Measurements from ENCODE around the gene CCDC6.
"Not testable (repeated sequence)": the region's sequence is repeated elsewhere in the genome, so short reads cannot be mapped to it uniquely, and the experiment has no call there.

The CCDC6 gene

GRCh38 chr10:59906417-59907202 is at the start of gene CCDC6:
Gene CCDC6, minus strand, starts transcription at chr10:59906556. Its CDS starts 132 bp downstream, at chr10:59906424.
- DNase-seq, result peak; percentile 90

DNA sequence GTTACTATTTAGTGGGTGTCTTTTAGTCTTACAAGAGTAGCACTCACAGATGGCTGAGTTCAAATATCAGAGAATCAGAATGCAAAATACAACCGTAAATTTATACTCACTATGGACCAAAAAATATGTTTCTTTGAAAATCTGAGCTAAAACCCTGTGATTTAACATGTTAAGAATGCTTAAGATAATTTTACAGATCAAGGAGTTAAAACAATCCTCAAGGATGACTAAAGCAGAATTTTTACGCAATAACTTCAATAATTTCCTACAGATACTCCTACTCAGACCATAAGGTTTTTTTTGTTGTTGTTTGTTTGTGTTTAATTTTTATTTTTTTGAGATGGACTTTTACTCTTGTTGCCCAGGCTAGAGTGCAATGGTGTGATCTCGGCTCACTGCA is 47.9 kb upstream of the CCDC6 start:
- DNase-seq, result no peak

DNA sequence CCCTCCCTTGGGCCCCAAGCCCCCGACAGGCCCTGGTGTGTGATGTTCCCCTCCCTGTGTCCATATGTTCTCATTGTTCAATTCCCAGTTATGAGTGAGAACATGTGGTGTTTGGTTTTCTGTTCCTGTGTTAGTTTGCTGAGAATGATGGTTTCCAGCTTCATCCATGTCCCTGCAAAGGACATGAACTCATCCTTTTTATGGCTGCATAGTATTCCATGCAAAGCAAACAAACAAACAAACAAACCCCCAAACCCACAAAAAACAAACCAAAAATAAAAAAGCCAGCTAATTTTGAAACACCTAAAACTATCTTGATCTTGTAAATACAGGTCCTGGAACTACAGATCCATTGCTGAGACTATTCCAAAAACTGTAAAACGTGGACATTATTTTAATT is 47.4 kb upstream of the CCDC6 start:
- DNase-seq, result not testable (repeated sequence)

DNA sequence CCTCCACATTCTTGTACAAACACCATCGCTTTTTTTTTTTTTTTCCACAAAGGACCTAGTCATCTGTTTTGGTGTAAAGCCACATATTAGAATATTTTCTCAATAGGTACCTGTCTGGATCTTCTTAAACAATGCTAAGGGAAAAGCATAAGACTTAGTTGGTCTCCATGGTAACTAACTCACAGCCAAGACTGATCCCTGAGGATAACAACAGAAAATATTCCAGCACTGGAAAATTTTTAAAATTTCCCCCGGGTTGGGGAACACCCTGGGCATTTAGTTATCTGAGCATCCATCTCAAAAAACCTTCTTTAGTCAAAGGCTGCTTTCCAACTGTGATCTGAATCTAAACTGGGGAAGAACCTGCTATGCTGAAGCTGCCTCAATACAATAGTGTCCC is 43.7 kb upstream of the CCDC6 start:
- DNase-seq, result no peak

DNA sequence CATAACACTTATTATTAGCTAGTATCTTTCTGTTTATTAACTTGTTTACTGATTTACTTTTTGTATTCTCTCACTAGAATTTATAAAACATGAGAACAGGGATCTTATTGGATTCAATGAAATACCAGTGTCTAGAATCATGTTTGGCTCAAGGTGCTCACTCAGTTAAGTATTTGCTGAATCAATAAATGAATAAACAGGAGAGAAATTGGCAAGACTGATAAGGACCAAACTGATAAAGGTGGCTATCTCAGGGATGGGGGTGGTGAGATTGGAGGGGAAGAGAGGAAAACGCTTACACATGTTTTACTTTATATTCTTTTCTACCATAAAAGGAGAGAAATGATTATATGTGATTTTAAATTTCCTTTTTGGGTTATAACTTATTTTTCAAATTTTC is 43.3 kb upstream of the CCDC6 start:
- no peak for DNase-seq

DNA sequence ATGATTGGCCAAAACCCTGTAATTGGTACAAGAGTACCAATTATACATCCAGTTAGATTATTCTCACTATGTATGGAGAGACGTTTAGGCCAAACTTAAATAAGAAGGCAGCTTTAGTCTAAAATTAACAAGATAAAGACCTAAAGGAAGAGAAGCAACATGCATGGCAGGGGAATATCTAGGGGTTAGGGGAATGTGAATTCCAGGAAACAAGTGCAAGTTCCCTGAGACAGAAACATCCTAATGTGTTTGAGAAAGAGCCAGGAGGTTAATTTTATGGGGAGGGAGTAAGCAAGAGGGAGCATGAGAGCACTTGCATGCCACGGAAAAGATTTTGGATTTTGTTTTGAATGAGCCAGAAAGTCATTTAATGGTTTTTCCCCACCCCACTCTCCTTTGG is 39.6 kb upstream of the CCDC6 start:
- no peak for DNase-seq

GRCh38 chr10:59945590-59945989 is 39.2 kb upstream of the CCDC6 start:
- DNase-seq, result no peak

DNA sequence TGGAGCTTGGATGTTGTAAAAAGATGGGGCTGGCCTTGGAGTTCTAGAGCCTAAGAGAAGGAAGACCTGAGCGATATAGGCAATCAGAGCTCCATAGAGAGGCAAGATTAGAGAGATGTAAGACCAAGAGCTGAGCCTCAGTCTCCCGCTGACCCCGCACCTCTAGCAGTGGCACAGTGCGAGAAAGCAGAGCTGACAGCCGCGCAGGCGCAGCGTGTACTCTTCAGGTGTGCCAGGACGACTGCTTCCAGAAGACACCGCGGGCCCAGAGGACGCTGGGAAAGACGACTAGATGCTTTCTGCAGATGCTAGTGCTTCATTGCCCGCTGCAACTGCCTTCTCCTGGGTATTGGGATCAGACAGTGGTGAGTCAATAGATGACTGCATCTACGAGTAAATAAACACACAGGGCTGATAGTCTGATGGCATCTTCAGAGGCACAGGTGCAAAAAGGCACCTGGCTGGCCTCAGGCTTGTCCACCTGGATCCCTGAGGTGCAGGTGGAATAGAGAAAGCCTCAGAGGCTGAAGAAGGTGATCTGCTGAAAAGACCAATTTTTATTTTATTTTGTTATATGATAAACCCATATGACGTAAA is 38.1 kb upstream of the CCDC6 start:
- no peak for DNase-seq

DNA sequence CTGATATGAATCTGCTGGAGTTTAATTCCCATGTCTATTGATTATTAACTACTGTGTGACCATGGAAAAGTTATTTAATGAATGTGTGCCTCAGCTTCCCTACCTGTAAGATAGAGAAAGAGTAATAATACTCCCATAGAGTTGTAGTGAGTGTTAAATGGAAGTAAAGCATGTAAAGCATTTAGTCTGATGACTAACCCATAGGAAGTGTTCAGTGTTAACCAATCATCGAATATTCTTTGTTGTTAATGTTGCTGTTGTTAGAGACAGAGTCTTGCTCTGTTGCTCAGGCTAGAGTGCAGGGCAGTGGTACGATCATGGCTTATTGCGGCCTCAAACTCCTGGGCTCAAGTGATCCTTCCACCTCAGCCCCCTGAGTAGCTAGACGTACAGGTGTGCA is 36.2 kb upstream of the CCDC6 start:
- no peak for DNase-seq

GRCh38 chr10:59937720-59938119 is 31.4 kb upstream of the CCDC6 start:
- no peak for DNase-seq

DNA sequence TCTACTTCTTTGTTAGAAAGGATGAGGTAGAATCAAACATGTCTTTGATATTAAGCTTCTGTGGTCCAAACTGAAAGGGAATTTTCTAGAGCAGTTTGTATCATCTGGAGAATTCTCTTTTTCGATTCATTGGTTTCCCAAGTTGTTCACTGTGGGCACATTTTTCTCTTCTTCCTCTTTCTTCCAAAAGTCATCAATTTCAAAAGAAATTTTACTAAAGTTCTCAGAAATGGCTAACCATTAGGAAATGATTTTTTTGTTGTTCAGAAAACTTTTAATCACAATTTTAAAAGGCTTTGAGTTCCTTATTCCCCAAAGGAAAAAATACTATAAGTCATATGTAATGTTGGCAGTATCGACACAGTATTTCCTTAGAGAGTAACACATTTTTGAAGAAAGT is 28.3 kb upstream of the CCDC6 start:
- no peak for DNase-seq

- DNase-seq, result not testable (repeated sequence)
Observed at GRCh38 chr10:59930788-59931521, 24.6 kb upstream of the CCDC6 start.

- DNase-seq, result no peak
Observed at GRCh38 chr10:59926086-59926485, 19.7 kb upstream of the CCDC6 start.

GRCh38 chr10:59922907-59923306 is 16.6 kb upstream of the CCDC6 start:
- DNase-seq, result no peak

DNA sequence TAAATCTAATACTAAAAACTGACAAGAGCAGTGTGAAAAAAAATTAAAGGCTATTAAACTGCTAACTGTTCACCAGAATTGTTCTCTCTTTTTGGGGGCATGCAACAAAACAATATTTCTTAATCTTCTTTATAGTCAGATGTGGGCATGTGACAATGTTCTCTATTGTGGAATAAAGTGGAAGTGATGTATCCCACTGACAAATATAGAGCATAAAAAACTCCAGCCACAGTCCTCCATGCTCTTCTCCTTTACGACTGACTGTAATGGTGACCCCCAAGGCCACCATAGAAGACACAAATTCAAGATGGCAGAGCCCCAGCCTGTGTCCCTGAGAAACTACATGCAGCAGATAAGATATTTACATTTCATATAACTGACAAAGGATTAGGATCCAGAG is 11.6 kb upstream of the CCDC6 start:
- DNase-seq, result no peak

- DNase-seq, result no peak
Observed at GRCh38 chr10:59913547-59914237, 7.3 kb upstream of the CCDC6 start.

- DNase-seq, result no peak
Observed at GRCh38 chr10:59910867-59911266, 4.5 kb upstream of the CCDC6 start.

DNA sequence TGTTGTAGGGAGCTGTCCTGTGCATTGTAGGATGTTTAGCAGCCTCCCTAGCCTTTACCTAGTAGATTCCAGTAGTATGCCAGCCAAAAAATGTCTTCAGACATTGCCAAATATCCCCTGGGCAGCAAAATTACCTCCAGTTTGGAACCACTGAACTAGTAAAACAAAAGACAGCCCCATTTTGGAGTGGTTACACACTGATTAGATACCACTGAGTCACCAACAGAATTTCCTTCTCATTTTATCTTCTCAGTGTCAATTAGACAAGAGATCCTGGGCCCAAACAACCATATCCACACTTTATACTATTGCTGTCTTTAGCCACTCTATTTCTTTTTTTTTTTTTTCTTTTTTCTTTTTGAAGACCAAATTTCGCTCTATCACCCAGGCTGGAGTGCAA is 3.5 kb upstream of the CCDC6 start:
- no peak for DNase-seq

- DNase-seq, result no peak
Observed at GRCh38 chr10:59908808-59909143, 2.4 kb upstream of the CCDC6 start.

- DNase-seq, result no peak
Observed at GRCh38 chr10:59907918-59908807, 1.8 kb upstream of the CCDC6 start.

DNA sequence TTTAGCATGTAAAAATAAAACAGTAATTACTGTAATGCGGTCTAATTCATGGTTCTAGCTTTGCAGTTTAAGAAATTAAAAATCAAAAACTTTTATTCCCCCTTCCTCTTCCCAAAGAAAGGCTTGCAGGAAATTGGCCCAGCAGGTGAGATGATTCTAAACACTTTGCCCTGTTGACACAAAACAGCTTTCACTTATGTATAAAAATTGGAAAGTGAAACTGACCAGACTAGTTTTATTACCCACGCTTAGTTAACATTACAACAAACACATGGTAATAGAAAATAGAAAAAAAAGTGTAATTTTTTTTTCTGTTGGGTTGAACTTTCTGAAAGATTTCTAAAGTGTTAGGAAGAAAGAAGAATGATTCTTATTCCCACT is 1.2 kb upstream of the CCDC6 start:
- DNase-seq, result no peak

DNA sequence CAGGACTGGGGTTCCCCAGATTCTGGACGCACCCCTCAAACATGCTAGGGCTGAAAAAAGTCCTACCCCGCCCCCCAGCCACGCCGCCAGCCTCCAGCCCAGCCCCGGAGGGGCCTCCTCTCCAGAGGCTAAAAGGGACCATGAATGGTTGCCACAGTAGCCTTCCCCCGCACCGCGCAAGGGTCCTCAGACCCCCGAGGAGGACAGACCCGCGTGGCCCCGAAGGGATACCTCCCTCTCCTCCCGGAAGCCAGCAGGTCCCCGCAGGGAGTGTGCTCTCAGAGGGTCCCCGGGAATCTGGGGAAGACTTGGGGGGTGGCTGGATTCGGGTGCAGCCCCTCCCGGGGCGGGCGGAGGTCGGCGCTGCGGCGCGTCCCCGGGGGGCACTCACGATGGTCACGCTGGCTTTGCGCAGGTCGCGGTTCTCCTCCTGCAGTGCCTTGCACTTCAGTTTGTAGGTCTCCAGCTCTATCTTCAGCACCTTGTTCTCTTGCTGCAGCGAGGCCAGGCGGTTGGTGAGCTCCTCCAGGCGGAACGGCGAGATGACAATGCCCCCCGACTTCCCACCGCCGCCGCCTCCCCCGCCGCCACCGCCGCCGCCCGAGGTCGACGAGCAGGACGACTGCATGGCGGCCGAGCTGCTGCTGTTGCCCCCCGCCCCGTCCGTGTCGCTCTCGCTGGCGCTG is 482 bp downstream of the CCDC6 start:
- DNase-seq, result peak; percentile 7
